Testis (tissue), 3 donors: ENCODE measurements around the gene ELF1. TPM values are rescaled to one million over a fixed set of nuclear protein-coding genes. Genes with fewer than 3 reads are reported as not detected.

Source experiments
- DNase-seq: peaks from one replicate; pipeline ENCODE4 v3.0.0-alpha.2; 2019
- H3K27ac ChIP-seq, 2 donors: fragments of 200-600 bp; sonication (generic); one replicate each; pipeline ENCODE4 v1.5.1; 2019
- H3K27me3 ChIP-seq: fragments of 200-600 bp; sonication (generic); one replicate; pipeline ENCODE4 v1.5.1; 2019
- H3K36me3 ChIP-seq: fragments of 200-600 bp; sonication (generic); one replicate; pipeline ENCODE4 v1.5.1; 2017; ENCODE audit warnings: low read depth; ENCODE audit errors: missing control alignments
- H3K4me1 ChIP-seq: fragments of 200-600 bp; sonication (generic); one replicate; pipeline ENCODE4 v1.5.1; 2019
- H3K4me3 ChIP-seq, 2 donors: fragments of 200-600 bp; sonication (generic); one replicate each; pipeline ENCODE4 v1.5.1; 2017 to 2019
- H3K9me3 ChIP-seq: fragments of 200-600 bp; sonication (generic); one replicate; pipeline ENCODE4 v1.5.1; 2017
- CTCF ChIP-seq, 3 experiments: fragments of 450-650 bp in 2 of 3; fragments of 200-600 bp in 1 of 3; sonication (generic) in 1 of 3; IDR thresholded peaks; one replicate each; pipeline ENCODE4 v1.5.1; 2016 to 2019; ENCODE audit warnings: antibody characterized with exemption in 3 of 3, mild to moderate bottlenecking in 2 of 3, moderate library complexity in 1 of 3
- POLR2A ChIP-seq: fragments of 450-650 bp; IDR thresholded peaks from one replicate; pipeline ENCODE4 v1.6.1; 2017; ENCODE audit warnings: antibody characterized with exemption, mild to moderate bottlenecking, moderate library complexity
- WGBS, 2 donors: methylation state at CpG; one replicate each; pipeline ENCODE4 v1.1.5; 2018; 5-methylcytosine and 5-hydroxymethylcytosine counted together
- intact Hi-C: fragments of 100-400 bp; cut with DNase I; formaldehyde crosslinking; loops from one replicate; pipeline ENCODE4 v1.15.1; 2023; ENCODE audit warnings: low total_unique reads
- polyA plus RNA-seq: library from polyadenylated mRNA; stranded (reverse); fragments of 350-450 nt; fragmentation: Illumina TruSeq; extraction: RNeasy Lipid Tissue Mini Kit (QIAGEN cat#74804); gene quantifications from one replicate; pipeline ENCODE4 v1.2.3, GENCODE V29; 2014; ENCODE audit warnings: low read depth, low replicate concordance; ENCODE audit not compliant: insufficient read depth
- total RNA-seq, 2 donors: library from RNA; depleted of rRNA; stranded (reverse); fragments of >200 nt; gene quantifications; one replicate each; pipeline ENCODE4 v1.2.3, GENCODE V29; 2016

The ELF1 gene
- total and polyA plus RNA-seq, 3 donors from 2014 or later, result 32.8 to 67.5 (median 54.8) TPM

DNA sequence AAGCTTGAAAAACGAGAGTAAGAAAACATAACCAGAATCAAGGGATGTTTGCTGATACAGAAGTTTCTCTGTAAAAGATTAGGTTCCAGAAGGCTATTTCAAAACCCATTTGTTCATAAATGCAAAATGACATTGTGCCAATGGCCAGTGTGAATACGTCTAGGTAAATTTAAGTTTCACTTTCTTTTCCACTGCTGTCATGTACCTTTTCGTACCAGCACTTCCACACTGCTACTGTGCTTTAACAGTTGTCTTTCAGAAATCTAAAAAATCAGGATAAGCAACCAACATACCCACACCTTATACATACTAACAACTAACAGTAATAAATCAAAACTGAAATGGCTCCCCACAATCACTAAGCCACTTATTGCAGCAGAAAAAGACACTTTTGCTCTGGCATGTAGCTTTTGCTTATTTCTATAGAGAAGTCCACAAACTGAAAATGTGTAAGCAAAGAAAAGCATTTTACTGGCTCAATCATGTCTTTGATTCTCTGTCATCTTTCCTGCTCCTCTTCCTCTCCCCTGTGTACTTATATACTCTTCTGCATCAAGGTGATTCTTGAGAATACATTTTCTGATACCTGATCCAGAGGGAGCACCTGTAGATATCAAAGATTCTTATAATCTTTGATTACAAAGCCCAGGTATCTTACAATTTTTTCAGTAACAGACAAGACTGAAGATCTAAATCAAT is 34.3 kb downstream of the ELF1 start:
- TF ChIP-seq CTCF (IDR thresholded peaks at IDR 0.05) (no peak), POLR2A (no peak)
- intact Hi-C loops, result no loop called here
- Histone ChIP-seq H3K27me3 (no peaks in the 10 kb centered on the region), H3K36me3 (no peaks in the 10 kb centered on the region), H3K9me3 (no peaks in the 10 kb centered on the region), H3K4me3 (no peak overlapping the region), H3K4me1 (peaks cover 45% of the 10 kb centered on the region), H3K27ac (peak overlapping the region; percentile 73 to 92)
- DNase-seq, result no peak
- WGBS, 2 donors, result 23 to 43% methylated on average over 3 of the region's 3 CpGs

DNA sequence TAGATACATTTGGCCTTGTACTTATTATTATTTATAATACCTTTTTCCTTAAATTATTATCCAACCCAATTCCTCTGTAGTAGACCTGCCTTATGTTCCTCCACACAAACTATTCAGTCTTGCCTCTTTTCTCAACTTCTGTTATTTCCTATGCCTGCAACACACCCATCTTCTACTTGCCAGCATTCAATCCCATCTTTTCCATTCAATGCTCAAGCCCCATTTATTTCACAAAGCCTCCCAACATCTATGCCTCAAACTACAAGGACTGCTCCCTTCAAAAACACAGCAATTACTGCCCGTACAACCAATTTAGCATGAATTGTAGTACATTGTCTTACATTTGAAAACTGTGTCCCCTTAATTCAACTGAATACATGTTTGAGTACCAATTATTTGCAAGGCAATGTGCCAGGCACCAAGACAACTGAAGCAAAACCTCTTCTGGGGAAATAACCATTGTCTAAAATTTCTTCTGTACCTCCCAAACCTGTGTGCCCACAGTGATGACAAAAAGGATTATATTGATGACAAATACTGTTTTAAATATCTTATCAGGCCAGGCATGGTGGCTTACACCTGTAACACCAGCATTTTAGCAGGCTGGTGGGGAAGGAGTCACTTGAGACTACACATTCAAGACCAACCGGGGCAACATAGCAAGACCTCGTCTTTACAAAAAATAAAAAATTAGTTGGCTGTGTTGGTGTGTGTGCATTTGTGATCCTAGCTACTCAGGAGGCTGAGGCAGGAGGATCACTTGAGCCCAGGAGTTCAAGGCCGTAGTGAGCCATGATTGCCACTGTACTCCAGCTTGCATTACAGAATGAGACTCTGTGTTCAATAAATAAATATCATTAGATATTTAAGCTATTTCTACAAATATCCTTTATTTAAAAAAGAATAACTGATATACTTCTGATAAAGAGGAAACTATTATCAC is 35.1 kb downstream of the ELF1 start:
- 60 to 70% methylated on average over 4 of the region's 4 CpGs for WGBS, 2 donors
- no peaks in the 10 kb centered on the region for H3K36me3 ChIP-seq
- TF ChIP-seq POLR2A (no peak), CTCF (IDR thresholded peaks at IDR 0.05) (no peak)
- H3K27ac ChIP-seq, result peak overlapping the region; percentile 73 to 92
- peaks cover 45% of the 10 kb centered on the region for H3K4me1 ChIP-seq
- H3K4me3 ChIP-seq, result no peak overlapping the region
- H3K9me3 ChIP-seq, result no peaks in the 10 kb centered on the region
- DNase-seq, result no peak
- intact Hi-C loops, result no loop called here
- no peaks in the 10 kb centered on the region for H3K27me3 ChIP-seq

- Histone ChIP-seq H3K4me1 (peaks cover 45% of the 10 kb centered on the region), H3K4me3 (no peak overlapping the region), H3K27me3 (no peaks in the 10 kb centered on the region), H3K36me3 (no peaks in the 10 kb centered on the region), H3K9me3 (no peaks in the 10 kb centered on the region), H3K27ac (peak overlapping the region; percentile 73 to 92)
- WGBS, 2 donors, result 44 to 65% methylated on average over 2 of the region's 2 CpGs
- no peak for DNase-seq
- TF ChIP-seq CTCF (IDR thresholded peaks at IDR 0.05) (no peak), POLR2A (no peak)
- intact Hi-C loops, result no loop called here
These were observed 35.9 kb downstream of the ELF1 start for GRCh38 chr13:40983259-40983658.

DNA sequence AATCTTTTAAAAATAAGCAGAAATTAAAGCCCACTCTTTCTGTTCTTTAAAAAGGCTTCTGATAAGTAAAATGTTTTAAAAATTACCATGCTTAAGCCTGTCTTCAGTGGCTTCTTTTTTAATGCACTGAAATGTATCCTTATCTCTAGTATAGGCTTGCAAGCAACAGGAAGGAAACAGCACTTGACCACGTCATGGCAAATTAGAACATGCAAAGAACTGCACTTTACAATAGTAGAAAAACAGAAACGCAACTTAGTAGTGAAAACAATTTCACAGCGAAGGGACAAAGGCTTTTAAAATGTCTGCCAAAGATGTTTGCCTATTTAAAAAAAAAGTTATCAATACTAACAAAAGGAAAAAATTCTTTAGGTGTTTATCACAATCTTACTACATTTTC is 36.3 kb downstream of the ELF1 start:
- peak; percentile 48 for DNase-seq
- Histone ChIP-seq H3K36me3 (no peaks in the 10 kb centered on the region), H3K27ac (peak overlapping the region; percentile 73 to 92), H3K4me3 (peak overlapping the region in 1 of 2 donors; percentile 22), H3K27me3 (no peaks in the 10 kb centered on the region), H3K4me1 (peaks cover 42% of the 10 kb centered on the region), H3K9me3 (no peaks in the 10 kb centered on the region)
- intact Hi-C loops, result no loop called here
- 19 to 28% methylated on average over 3 of the region's 3 CpGs for WGBS, 2 donors
- TF ChIP-seq POLR2A, result no peak
- no peak for TF ChIP-seq CTCF (IDR thresholded peaks at IDR 0.05)
